ENCODE measurements around the gene OR6K3. TPM values are rescaled to one million over a fixed set of nuclear protein-coding genes. Genes with fewer than 3 reads are reported as not detected.

Gene OR6K3
- total RNA-seq, 1 donor from 2014 or later, result not detected

DNA sequence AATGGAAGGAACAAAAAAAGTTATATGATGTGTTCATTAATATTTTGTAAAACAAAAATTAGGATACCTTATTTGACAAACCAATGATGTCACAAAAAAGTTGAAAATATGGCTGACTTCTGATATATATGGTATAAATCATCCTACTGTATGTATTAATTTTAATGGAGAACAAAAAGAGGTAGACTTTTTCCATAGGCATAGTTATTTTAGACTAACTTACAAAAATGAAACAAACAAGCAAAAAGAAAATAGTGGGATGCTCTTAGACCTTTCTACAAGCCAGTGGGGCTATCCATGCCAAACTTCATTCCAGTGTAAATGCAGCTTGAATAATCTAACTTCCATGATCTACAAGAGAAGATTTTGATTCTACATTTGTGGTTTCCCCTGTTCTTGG, 33.5 kb downstream of the OR6K3 start:
- Mint-ChIP-seq H3K27ac (no peak overlapping the region), H3K9me3 (no peaks in the 10 kb centered on the region)
- TF ChIP-seq, protein P1, sequence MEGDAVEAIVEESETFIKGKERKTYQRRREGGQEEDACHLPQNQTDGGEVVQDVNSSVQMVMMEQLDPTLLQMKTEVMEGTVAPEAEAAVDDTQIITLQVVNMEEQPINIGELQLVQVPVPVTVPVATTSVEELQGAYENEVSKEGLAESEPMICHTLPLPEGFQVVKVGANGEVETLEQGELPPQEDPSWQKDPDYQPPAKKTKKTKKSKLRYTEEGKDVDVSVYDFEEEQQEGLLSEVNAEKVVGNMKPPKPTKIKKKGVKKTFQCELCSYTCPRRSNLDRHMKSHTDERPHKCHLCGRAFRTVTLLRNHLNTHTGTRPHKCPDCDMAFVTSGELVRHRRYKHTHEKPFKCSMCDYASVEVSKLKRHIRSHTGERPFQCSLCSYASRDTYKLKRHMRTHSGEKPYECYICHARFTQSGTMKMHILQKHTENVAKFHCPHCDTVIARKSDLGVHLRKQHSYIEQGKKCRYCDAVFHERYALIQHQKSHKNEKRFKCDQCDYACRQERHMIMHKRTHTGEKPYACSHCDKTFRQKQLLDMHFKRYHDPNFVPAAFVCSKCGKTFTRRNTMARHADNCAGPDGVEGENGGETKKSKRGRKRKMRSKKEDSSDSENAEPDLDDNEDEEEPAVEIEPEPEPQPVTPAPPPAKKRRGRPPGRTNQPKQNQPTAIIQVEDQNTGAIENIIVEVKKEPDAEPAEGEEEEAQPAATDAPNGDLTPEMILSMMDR (conservative IDR thresholded peaks at IDR 0.05), result no peak

DNA sequence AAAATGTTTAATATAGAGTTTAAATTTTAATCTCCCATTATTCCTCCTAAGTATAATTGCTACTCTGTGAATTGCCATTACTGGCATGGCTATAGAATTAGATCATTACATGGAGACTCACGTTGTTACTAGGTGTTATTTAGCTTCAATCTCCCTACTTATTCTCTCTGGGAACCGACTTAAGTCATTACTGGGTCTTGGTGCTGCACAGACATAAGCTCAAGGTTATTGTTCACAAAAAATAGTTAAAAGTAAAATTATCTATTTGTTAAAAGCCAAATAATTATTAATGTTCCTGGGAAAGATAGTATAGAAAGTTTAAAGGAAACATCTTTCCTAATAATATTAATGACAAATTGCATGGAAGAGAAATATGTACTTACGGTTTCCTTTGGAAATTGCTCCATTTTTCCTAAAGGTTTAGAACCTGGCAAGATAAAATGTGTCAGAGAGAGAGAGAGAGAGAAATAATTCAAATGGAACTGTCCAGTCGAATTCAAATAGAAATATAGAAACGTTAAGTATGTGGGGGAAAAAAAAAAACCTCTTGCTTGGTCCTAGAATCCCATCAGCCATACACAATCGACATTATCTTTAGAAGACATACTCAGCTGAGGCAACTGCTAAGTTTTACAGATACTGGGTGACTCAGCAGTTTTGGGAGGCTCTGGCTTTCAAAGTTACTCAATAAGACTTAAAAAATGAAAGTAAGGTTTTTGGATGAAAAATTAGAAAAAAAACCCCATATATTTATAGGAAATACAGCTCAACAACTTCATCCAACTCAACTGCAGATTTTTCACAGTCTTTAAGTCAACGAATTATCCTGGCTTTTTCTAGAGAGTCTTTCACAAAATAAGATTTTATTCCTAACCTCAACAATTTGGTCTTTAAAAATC, 34.2 kb downstream of the OR6K3 start, which contains the start of gene SPTA1:
Gene SPTA1, minus strand, starts transcription at position 605 of the 899 bp plus-strand sequence. Its CDS starts 198 bp downstream, at position 407.
- Mint-ChIP-seq H3K36me3 (no peaks in the 10 kb centered on the region), H3K27me3 (peaks cover 6% of the 10 kb centered on the region), H3K4me3 (no peak within 1 kb of the TSS), H3K27ac (no peak within 1 kb of the TSS), H3K4me1 (ENCODE audit: unreplicated experiment) (no peaks in the 10 kb centered on the region), H3K9me3 (no peaks in the 10 kb centered on the region)
- no peak for DNase-seq (ENCODE audit: extremely low spot score, unreplicated experiment)
- TF ChIP-seq, protein P1 (conservative IDR thresholded peaks at IDR 0.05), result no peak

More for the DNA sequence above, 33.5 kb downstream of the OR6K3 start:
- H3K36me3 Mint-ChIP-seq, result no peaks in the 10 kb centered on the region
- peaks cover 6% of the 10 kb centered on the region for H3K27me3 Mint-ChIP-seq
- H3K4me1 Mint-ChIP-seq (ENCODE audit: unreplicated experiment), result no peaks in the 10 kb centered on the region
- H3K4me3 Mint-ChIP-seq, result no peak overlapping the region
- DNase-seq (ENCODE audit: extremely low spot score, unreplicated experiment), result no peak

DNA sequence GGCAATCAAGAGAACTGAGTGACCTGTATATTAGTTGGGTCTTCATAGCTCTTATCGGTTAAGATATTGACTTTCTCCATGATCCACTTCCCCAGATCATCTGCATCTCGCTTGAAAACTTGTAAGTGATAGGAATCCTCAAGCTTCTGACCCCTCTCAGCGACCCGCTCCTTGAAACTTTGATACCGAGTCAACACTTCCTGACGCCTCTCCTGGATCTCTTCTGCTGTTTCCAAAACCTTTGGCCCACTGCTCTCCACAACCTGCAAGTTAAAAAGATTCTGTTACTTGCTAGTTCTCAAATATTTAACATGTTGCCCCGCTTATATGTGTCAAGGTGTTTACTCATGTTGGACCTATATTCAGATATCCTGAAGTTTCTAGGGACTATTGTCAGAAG, 35.4 kb downstream of the OR6K3 start:
- Mint-ChIP-seq H3K4me3 (no peak overlapping the region), H3K27me3 (peaks cover 6% of the 10 kb centered on the region), H3K4me1 (ENCODE audit: unreplicated experiment) (no peaks in the 10 kb centered on the region), H3K36me3 (no peaks in the 10 kb centered on the region), H3K9me3 (no peaks in the 10 kb centered on the region), H3K27ac (no peak overlapping the region)
- TF ChIP-seq, protein P1 (conservative IDR thresholded peaks at IDR 0.05), result no peak
- no peak for DNase-seq (ENCODE audit: extremely low spot score, unreplicated experiment)

DNA sequence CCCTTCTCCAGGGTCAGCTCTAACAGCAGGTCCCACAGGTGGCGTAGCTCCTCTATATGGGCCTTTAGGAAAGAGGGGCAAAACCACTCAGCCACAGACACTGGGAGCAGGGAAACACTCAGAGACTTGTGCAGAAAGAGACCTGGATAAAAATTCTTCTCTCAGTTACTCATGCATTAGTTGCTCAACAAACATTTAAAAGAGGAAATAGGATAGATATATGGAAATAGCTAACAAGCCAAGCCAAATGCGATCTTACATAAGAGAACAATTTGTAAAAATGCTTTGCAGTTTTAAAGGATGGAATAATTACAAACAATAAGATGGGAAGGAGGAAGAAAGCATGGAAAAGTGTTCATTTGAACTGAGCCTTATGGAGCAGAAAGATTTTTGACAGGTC, 38.9 kb downstream of the OR6K3 start:
- Mint-ChIP-seq H3K4me3 (no peak overlapping the region), H3K4me1 (ENCODE audit: unreplicated experiment) (no peaks in the 10 kb centered on the region), H3K27ac (no peak overlapping the region), H3K36me3 (no peaks in the 10 kb centered on the region), H3K27me3 (peaks cover 6% of the 10 kb centered on the region), H3K9me3 (no peaks in the 10 kb centered on the region)
- no peak for DNase-seq (ENCODE audit: extremely low spot score, unreplicated experiment)
- TF ChIP-seq, protein P1 (conservative IDR thresholded peaks at IDR 0.05), result no peak

DNA sequence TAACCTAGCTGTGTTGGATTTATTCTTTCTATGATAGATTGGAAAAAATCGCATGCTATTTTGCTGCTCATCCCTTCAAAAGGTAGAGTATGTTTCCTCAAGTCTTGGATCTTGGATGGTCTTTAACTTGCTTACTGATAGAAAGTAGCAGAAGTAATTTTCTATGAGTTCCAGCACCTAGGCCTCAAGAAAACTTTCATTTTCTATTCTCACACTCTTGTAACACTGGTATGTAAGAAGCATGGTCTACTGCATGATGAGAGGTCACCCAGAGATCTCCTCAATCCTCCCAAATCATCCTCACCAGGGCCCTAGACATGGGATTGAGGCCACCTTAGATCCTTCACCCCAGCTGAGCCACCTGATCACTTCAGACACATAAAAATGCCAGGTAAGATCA, 41.2 kb downstream of the OR6K3 start:
- TF ChIP-seq, protein P1 (conservative IDR thresholded peaks at IDR 0.05), result no peak
- Mint-ChIP-seq H3K27ac (no peak overlapping the region), H3K9me3 (no peaks in the 10 kb centered on the region), H3K4me1 (ENCODE audit: unreplicated experiment) (no peaks in the 10 kb centered on the region), H3K36me3 (no peaks in the 10 kb centered on the region), H3K4me3 (no peak overlapping the region), H3K27me3 (peaks cover 6% of the 10 kb centered on the region)
- no peak for DNase-seq (ENCODE audit: extremely low spot score, unreplicated experiment)
